NB4 (cell line): ENCODE data around the gene MYLK.

ENCODE experiments used
- DNase-seq: peaks from one replicate; pipeline ENCODE4 v3.0.0; 2010; ENCODE audit warnings: low read depth
- H3K4me3 ChIP-seq: one replicate; pipeline ENCODE4 v1.5.1; 2011; ENCODE audit warnings: mild to moderate bottlenecking, low read depth, low read length, moderate library complexity
- CTCF ChIP-seq: IDR thresholded peaks from one replicate; pipeline ENCODE4 v1.5.1; 2012; ENCODE audit warnings: low read depth, low read length
- MAX ChIP-seq: IDR thresholded peaks from 2 replicates; pipeline ENCODE4 v1.6.1; 2011; ENCODE audit warnings: low read depth, low read length
- MYC ChIP-seq: IDR thresholded peaks from 2 replicates; pipeline ENCODE4 v1.6.1; 2011; ENCODE audit warnings: low read depth, low read length
- POLR2A ChIP-seq: IDR thresholded peaks from 2 replicates; pipeline ENCODE4 v1.6.1; 2011; ENCODE audit warnings: mild to moderate bottlenecking; ENCODE audit not compliant: insufficient read length; ENCODE audit errors: extremely low read depth

The MYLK gene

DNA sequence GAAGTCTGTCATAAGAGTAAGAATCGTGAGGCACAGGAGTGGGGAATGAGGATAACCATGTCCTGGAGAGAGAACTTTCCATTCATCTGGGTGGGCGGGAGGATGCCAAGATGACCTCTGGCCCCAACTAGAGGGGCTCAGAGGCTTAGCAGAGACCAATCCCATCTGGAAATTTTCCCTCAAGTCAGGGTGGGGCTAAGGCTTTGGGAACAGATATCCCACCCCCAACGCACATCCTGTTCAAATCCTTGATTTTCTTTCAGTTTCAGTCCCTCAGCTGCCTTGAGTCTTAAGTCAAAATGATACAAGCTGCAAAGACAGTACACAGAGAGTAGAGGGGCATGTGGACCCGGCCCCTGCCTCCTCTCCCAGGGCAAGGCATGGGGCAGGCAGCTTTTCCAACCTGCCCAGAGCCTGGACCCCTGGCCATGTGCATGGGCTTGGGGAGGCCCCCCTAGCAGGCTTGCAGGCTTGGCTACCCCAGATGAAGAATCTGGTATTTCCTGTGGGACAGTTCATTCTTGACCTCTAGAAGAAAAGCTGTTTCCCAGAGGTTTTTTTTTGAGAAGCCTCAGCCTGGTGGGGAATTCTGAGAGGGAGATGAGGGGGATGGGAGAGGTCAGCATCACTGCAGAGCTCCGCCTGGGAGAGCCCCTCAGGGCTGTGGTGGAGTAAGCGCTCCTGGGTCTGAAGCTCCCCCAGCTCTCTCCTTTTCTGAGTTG is 189.6 kb downstream of the MYLK start:
- no peak for DNase-seq
- H3K4me3 ChIP-seq, result no peak overlapping the region
- no peak for TF ChIP-seq CTCF
- no peak for TF ChIP-seq POLR2A
- TF ChIP-seq MYC, result no peak
- TF ChIP-seq MAX, result no peak

GRCh38 chr3:123693584-123694190 is 190.4 kb downstream of the MYLK start:
- H3K4me3 ChIP-seq, result no peak overlapping the region
- no peak for TF ChIP-seq MAX
- no peak for TF ChIP-seq MYC
- no peak for TF ChIP-seq POLR2A
- no peak for TF ChIP-seq CTCF
- DNase-seq, result peak; percentile 3

DNA sequence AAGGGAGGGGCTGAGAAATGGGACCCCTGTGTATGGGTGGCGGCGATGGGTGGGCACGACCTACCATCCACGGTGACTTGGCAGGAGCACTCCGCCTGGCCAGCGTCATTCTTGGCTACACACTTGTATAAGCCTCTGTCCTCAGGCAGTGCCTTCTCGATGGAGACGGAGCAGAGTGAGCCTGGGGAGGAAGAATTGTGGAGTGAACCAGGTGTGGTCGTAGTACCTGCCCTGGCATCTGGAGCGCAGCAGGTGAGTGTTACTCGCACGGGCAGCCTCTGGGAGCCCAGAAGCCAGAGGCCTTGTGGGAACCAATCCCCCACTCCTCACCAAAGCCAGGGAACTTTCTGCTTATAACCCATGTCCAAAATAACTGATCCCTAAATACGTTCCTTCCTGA is 191.5 kb downstream of the MYLK start:
- DNase-seq, result no peak
- no peak for TF ChIP-seq POLR2A
- no peak for TF ChIP-seq MYC
- TF ChIP-seq CTCF, result no peak
- no peak for TF ChIP-seq MAX
- H3K4me3 ChIP-seq, result no peak overlapping the region

DNA sequence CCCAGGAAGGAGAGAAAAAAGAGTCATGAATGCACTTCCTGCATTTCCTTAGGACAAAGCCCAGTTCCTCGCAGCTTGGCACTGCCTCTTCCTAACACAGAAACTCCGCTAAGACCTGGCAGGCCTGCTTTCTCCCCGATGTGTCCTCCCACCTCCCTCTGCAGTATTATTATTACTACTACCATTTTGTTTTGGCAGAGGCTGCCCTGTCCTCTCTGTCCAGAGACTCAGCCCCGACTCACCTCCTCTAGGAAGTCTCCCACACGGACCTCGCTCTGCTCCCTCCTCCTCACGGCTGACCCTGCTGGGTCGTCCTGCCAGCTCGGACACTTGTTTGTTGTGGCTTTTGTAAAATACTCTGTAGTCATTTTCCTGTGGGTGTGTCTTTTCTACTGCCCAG is 192.1 kb downstream of the MYLK start:
- no peak overlapping the region for H3K4me3 ChIP-seq
- no peak for DNase-seq
- TF ChIP-seq MAX (no peak), MYC (no peak), POLR2A (no peak), CTCF (no peak)

DNA sequence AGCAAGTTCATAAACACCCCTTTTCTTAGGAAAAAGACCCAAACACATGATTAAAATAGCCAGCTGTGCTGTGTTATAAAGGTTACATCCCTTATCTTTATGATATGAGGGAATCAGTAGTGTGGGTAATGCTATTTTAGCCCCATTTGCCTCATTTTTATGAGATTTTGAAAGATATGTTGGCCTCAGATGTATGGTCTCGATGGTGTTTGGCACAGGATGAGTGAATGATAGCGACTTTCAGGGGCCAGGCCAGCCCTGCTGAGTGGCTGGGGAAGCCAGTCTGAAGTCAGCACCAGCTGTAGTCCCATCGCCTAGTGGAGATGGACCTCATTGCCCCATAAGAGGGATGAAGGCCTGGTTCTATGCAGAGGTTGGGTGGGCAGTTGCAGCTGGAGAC is 194.3 kb downstream of the MYLK start:
- no peak for DNase-seq
- no peak for TF ChIP-seq POLR2A
- no peak for TF ChIP-seq MAX
- TF ChIP-seq CTCF, result no peak
- TF ChIP-seq MYC, result no peak
- no peak overlapping the region for H3K4me3 ChIP-seq
